GM18951 (cell line): ENCODE results near the gene PCDHGA10.

Source experiments
- POLR2A ChIP-seq: IDR thresholded peaks from 4 replicates; pipeline ENCODE4 v1.6.1; 2011; ENCODE audit warnings: mild to moderate bottlenecking; ENCODE audit not compliant: insufficient read length, insufficient read depth; ENCODE audit errors: extremely low read depth
- in situ Hi-C: fragments of 300-500 bp; cut with MboI; formaldehyde crosslinking; loops from one replicate; pipeline ENCODE4 v1.12.0; 2022; ENCODE audit warnings: low sequenced_read_pairs, mixed read lengths, inconsistent platforms; ENCODE audit not compliant: unreplicated experiment

PCDHGA10 gene

DNA sequence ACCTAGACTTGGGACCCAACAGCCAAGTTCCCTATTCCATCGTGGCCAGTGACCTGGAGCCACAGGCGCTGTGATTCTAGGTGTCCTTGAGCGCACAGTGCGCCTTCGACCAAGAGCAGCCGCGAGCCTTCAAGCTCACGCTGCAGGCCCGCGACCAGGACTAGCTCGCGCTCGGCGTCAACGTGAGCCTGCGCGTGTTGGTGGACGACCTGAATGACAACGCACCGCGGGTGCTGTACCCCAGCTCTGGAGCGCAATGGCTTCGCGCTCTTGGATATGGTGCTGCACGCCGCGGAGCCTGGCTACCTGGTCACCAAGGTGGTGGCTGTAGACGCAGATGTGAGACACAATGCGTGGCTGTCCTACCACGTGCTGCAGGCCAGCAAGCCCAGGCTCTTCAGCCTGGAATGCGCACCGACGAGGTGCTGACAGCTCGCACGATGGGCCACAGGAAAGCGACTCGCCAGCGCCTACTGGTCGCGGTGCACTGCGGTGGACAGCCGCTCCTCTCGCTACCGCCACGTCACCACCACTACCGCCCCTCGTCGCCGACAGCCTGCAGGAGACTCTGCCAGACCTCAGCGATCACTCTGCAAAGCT, 28.9 kb downstream of the PCDHGA10 start:
- in situ Hi-C loops: no loop called here
- TF ChIP-seq POLR2A: no peak

DNA sequence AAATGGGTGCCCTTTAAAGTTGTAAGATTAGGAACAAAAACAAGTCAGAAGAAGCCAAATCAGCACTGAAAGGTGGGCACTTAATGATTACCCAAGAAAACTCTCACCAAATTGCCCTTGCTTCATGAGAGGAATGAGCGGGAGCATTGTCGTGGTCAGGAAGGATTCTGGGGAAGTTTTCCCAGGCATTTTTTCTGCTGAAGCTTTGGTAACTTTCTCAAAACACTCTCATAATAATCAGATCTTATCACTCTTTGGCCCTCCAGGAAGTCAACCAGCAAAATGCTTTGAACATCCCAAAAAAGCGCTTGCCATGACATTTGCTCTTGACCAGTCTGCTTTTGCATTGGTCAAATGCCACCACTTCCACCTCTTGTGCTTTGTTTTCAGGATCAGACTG, 52.6 kb downstream of the PCDHGA10 start:
- in situ Hi-C loops: no loop called here
- TF ChIP-seq POLR2A: no peak
